CD4-positive, alpha-beta T cell (primary cell): ENCODE data around the gene SPATA13. TPM values are rescaled to one million over a fixed set of nuclear protein-coding genes. Genes with fewer than 3 reads are reported as not detected.
"Not testable (repeated sequence)": the region's sequence is repeated elsewhere in the genome, so short reads cannot be mapped to it uniquely, and the experiment has no call there.

ENCODE experiments used
- ATAC-seq: fragments of 200-7000 bp; cut with Tn5 transposase; one replicate; pipeline ENCODE4 v1.10.0; 2022; ENCODE audit warnings: mild to moderate bottlenecking; ENCODE audit not compliant: poor library complexity
- CTCF ChIA-PET: fragments of 350-600 bp; sonication (Branson Sonifier 250); formaldehyde crosslinking; loops from one replicate; lab custom pipeline; 2021; ENCODE audit warnings: antibody characterized with exemption, inconsistent platforms; lab: Charles Lee
- POLR2A ChIA-PET: fragments of 350-600 bp; sonication (Branson Sonifier 250); formaldehyde crosslinking; loops from one replicate; lab custom pipeline; 2021; ENCODE audit warnings: antibody characterized with exemption, inconsistent platforms; lab: Charles Lee
- DNase-seq, 14 experiments: peaks; one replicate each; pipeline ENCODE4 v3.0.0-alpha.2; 2013 to 2020; ENCODE audit warnings: mixed read lengths in 2 of 14
- H3K27ac ChIP-seq, 2 donors: one replicate each; pipeline versions ENCODE4 v1.5.1 to v1.7.0; 2013; ENCODE audit warnings: low read length in 2 of 2, low read depth in 1 of 2, mild to moderate bottlenecking in 1 of 2
- H3K27me3 ChIP-seq, 2 experiments: 1 replicate in 1 of 2; 2 replicates in 1 of 2; pipeline versions ENCODE4 v1.6.1 to v1.7.0; 2013; ENCODE audit warnings: low read length in 2 of 2, control low read depth in 1 of 2, mild to moderate bottlenecking in 1 of 2, moderate library complexity in 1 of 2; ENCODE audit not compliant: insufficient read depth in 2 of 2, control insufficient read depth in 1 of 2
- H3K36me3 ChIP-seq: one replicate; pipeline ENCODE4 v1.6.1; 2013; ENCODE audit warnings: low read length, control low read depth; ENCODE audit not compliant: insufficient read depth
- H3K4me1 ChIP-seq: one replicate; pipeline ENCODE4 v1.6.1; 2013; ENCODE audit warnings: low read length, control low read depth; ENCODE audit not compliant: insufficient read depth
- H3K4me3 ChIP-seq: one replicate; pipeline ENCODE4 v1.5.1; 2013; ENCODE audit warnings: mild to moderate bottlenecking, low read length, moderate library complexity
- H3K9me3 ChIP-seq, 2 experiments: 1 replicate in 1 of 2; 2 replicates in 1 of 2; pipeline versions ENCODE4 v1.6.1 to v1.7.0; 2013; ENCODE audit warnings: low read length in 2 of 2, mild to moderate bottlenecking in 2 of 2, control low read depth in 1 of 2, moderate library complexity in 1 of 2; ENCODE audit not compliant: control insufficient read depth in 1 of 2, insufficient read depth in 1 of 2
- H3K27ac Mint-ChIP-seq: one replicate; pipeline ENCODE4 v1.8.0; 2020; ENCODE audit warnings: mixed read lengths
- H3K27me3 Mint-ChIP-seq: one replicate; pipeline ENCODE4 v1.8.0; 2021; ENCODE audit warnings: mixed read lengths
- H3K36me3 Mint-ChIP-seq: one replicate; pipeline ENCODE4 v1.8.0; 2021; ENCODE audit warnings: low read depth, mixed read lengths
- H3K4me1 Mint-ChIP-seq: one replicate; pipeline ENCODE4 v1.8.0; 2021; ENCODE audit warnings: low read depth, mixed read lengths
- H3K4me3 Mint-ChIP-seq: one replicate; pipeline ENCODE4 v1.8.0; 2020; ENCODE audit warnings: mild to moderate bottlenecking, mixed read lengths
- H3K9me3 Mint-ChIP-seq: one replicate; pipeline ENCODE4 v1.8.0; 2020; ENCODE audit warnings: mixed read lengths
- CTCF ChIP-seq: fragments of 200-600 bp; IDR thresholded peaks from one replicate; pipeline ENCODE4 v1.8.0; 2022; ENCODE audit warnings: antibody characterized with exemption, mild to moderate bottlenecking
- intact Hi-C, 2 experiments: fragments of 100-400 bp; cut with DNase I in 1 of 2; cut with micrococcal nuclease in 1 of 2; formaldehyde crosslinking; loops; one replicate each; pipeline versions ENCODE4 v1.15.1 to v1.9.0; 2023 to 2025; cut with DNase I, micrococcal nuclease
- total RNA-seq, 174 experiments: library from RNA in 2 of 174; stranded (reverse) in 2 of 174; gene quantifications; one replicate each; pipeline ENCODE4 v1.2.3 and lab custom pipeline; 2021 to 2026

The SPATA13 gene
- total RNA-seq, 2 experiments from 2014 or later = 87.7 to 94.6 TPM

GRCh38 chr13:24116131-24116530 is 44.4 kb upstream of the SPATA13 start:
- no peak overlapping the region for H3K4me3 Mint-ChIP-seq
- no peaks in the 10 kb centered on the region for H3K27me3 Mint-ChIP-seq
- H3K9me3 Mint-ChIP-seq = no peaks in the 10 kb centered on the region
- H3K4me3 ChIP-seq = no peak overlapping the region
- ATAC-seq = no peak
- no peaks in the 10 kb centered on the region for H3K4me1 ChIP-seq
- no peaks in the 10 kb centered on the region for H3K36me3 ChIP-seq
- intact Hi-C loops = no loop called here
- ChIA-PET CTCF (no interaction called here), POLR2A (no interaction called here)
- no peak for TF ChIP-seq CTCF
- H3K27ac Mint-ChIP-seq = no peak overlapping the region
- peaks cover 6% of the 10 kb centered on the region for H3K4me1 Mint-ChIP-seq
- no peak overlapping the region for H3K27ac ChIP-seq
- no peaks in the 10 kb centered on the region for H3K36me3 Mint-ChIP-seq
- H3K9me3 ChIP-seq = no peaks in the 10 kb centered on the region
- peaks cover 3% of the 10 kb centered on the region in 2 experiments for H3K27me3 ChIP-seq
- no peak for DNase-seq

- ATAC-seq (no peak), DNase-seq (no peak)
- H3K9me3 Mint-ChIP-seq = no peaks in the 10 kb centered on the region
- Histone ChIP-seq H3K4me1 (peaks cover 3% of the 10 kb centered on the region), H3K9me3 (no peaks in the 10 kb centered on the region), H3K27ac (no peak overlapping the region), H3K36me3 (no peaks in the 10 kb centered on the region), H3K4me3 (no peak overlapping the region), H3K27me3 (peaks cover 0 to 3% of the 10 kb centered on the region in 2 experiments)
- CTCF ChIA-PET = no interaction called here
- H3K27ac Mint-ChIP-seq = no peak overlapping the region
- no peak for TF ChIP-seq CTCF
- intact Hi-C loops = no loop called here
- POLR2A ChIA-PET = no interaction called here
- peaks cover 11% of the 10 kb centered on the region for H3K4me1 Mint-ChIP-seq
- H3K36me3 Mint-ChIP-seq = no peaks in the 10 kb centered on the region
- H3K27me3 Mint-ChIP-seq = no peaks in the 10 kb centered on the region
- H3K4me3 Mint-ChIP-seq = no peak overlapping the region
Observed at GRCh38 chr13:24118576-24118975, 41.9 kb upstream of the SPATA13 start.

- CTCF ChIA-PET = no interaction called here
- peaks cover 3% of the 10 kb centered on the region for H3K4me1 ChIP-seq
- H3K36me3 ChIP-seq = no peaks in the 10 kb centered on the region
- POLR2A ChIA-PET = no interaction called here
- H3K9me3 Mint-ChIP-seq = no peaks in the 10 kb centered on the region
- H3K27ac ChIP-seq = no peak overlapping the region
- no peak overlapping the region for H3K4me3 Mint-ChIP-seq
- no peaks in the 10 kb centered on the region for H3K9me3 ChIP-seq
- no peak overlapping the region for H3K4me3 ChIP-seq
- peaks cover 0 to 3% of the 10 kb centered on the region in 2 experiments for H3K27me3 ChIP-seq
- no peak for TF ChIP-seq CTCF
- peaks cover 6% of the 10 kb centered on the region for H3K27me3 Mint-ChIP-seq
- H3K36me3 Mint-ChIP-seq = no peaks in the 10 kb centered on the region
- H3K27ac Mint-ChIP-seq = no peak overlapping the region
- no peak for ATAC-seq
- no peak for DNase-seq
- intact Hi-C loops = no loop called here
- peaks cover 11% of the 10 kb centered on the region for H3K4me1 Mint-ChIP-seq
Observed at GRCh38 chr13:24119626-24120508, 40.7 kb upstream of the SPATA13 start.

- H3K27ac ChIP-seq, intact Hi-C loops, H3K4me3 Mint-ChIP-seq, H3K9me3 ChIP-seq, DNase-seq, ATAC-seq, H3K4me1 ChIP-seq, H3K9me3 Mint-ChIP-seq, H3K4me3 ChIP-seq, H3K27ac Mint-ChIP-seq, POLR2A ChIA-PET, H3K27me3 ChIP-seq, H3K36me3 ChIP-seq, CTCF ChIA-PET, H3K36me3 Mint-ChIP-seq: not testable (repeated sequence)
- Mint-ChIP-seq H3K27me3 (peaks cover 14% of the 10 kb centered on the region), H3K4me1 (peaks cover 11% of the 10 kb centered on the region)
Observed at GRCh38 chr13:24122045-24122444, 38.5 kb upstream of the SPATA13 start.
